ENCODE results near the gene TCP11L2.

The TCP11L2 gene

GRCh38 chr12:106288101-106288493, 14.4 kb upstream of the TCP11L2 start:
- Histone ChIP-seq H3K4me3 (no peak overlapping the region), H3K9me3 (ENCODE audit: low read depth, low read length) (no peaks in the 10 kb centered on the region), H3K27ac (peak overlapping the region; percentile 49; the same call in 1 of the 2 replicates), H3K36me3 (ENCODE audit: insufficient read depth, low read length) (no peaks in the 10 kb centered on the region), H3K9ac (ENCODE audit: insufficient read length) (no peak overlapping the region)
- TF ChIP-seq POLR2AphosphoS5 (IDR thresholded peaks at IDR 0.05; ENCODE audit: borderline replicate concordance, low read depth, low read length) = no peak
- no peak for TF ChIP-seq FOXP2 (optimal IDR thresholded peaks at IDR 0.05; ENCODE audit: control extremely low read depth, extremely low read length, insufficient read depth)
- TF ChIP-seq EZH2 (IDR thresholded peaks at IDR 0.05) = no peak
- DNase-seq (ENCODE audit: low read depth, low spot score) = no peak

GRCh38 chr12:106288494-106289195, 13.9 kb upstream of the TCP11L2 start:
- TF ChIP-seq FOXP2 (optimal IDR thresholded peaks at IDR 0.05; ENCODE audit: control extremely low read depth, extremely low read length, insufficient read depth) (no peak), POLR2AphosphoS5 (IDR thresholded peaks at IDR 0.05; ENCODE audit: borderline replicate concordance, low read depth, low read length) (no peak), EZH2 (IDR thresholded peaks at IDR 0.05) (no peak)
- Histone ChIP-seq H3K4me3 (no peak overlapping the region), H3K9me3 (ENCODE audit: low read depth, low read length) (no peaks in the 10 kb centered on the region), H3K27ac (peak overlapping the region; percentile 49; the same call in 1 of the 2 replicates), H3K9ac (ENCODE audit: insufficient read length) (no peak overlapping the region), H3K36me3 (ENCODE audit: insufficient read depth, low read length) (no peaks in the 10 kb centered on the region)
- DNase-seq (ENCODE audit: low read depth, low spot score) = no peak

DNA sequence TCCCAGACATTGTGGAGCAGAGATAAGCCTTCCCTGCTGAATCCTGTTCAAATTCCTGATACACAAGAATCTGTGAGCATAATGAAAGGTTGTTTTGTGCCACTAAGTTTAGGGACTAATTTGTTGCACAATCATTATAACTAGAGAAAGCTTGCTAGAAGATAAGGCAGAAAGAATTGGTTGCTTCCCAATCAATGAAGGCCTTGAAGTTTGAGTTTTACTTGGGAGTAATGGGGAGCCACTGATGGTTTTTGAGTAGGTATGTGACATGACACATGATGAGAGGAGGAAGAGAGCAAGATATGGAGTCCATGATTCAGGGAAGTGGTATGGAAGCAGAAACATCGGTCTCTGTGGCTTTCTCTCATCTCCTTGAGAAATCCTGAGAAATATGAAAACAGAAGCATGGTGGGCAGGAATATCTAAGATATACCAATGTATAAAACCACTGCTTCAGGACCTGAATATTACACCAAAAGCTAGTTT, 13.3 kb upstream of the TCP11L2 start:
- no peak overlapping the region for H3K9ac ChIP-seq (ENCODE audit: insufficient read length)
- TF ChIP-seq EZH2 (IDR thresholded peaks at IDR 0.05) (no peak), POLR2AphosphoS5 (IDR thresholded peaks at IDR 0.05; ENCODE audit: borderline replicate concordance, low read depth, low read length) (no peak), FOXP2 (optimal IDR thresholded peaks at IDR 0.05; ENCODE audit: control extremely low read depth, extremely low read length, insufficient read depth) (no peak)
- no peak for DNase-seq (ENCODE audit: low read depth, low spot score)
- no peaks in the 10 kb centered on the region for H3K36me3 ChIP-seq (ENCODE audit: insufficient read depth, low read length)
- H3K4me3 ChIP-seq = no peak overlapping the region
- no peak overlapping the region; the same call in 1 of the 2 replicates for H3K27ac ChIP-seq
- H3K9me3 ChIP-seq (ENCODE audit: low read depth, low read length) = no peaks in the 10 kb centered on the region

GRCh38 chr12:106290666-106291065, 11.9 kb upstream of the TCP11L2 start:
- Histone ChIP-seq H3K4me3 (no peak overlapping the region), H3K9me3 (ENCODE audit: low read depth, low read length) (no peaks in the 10 kb centered on the region), H3K9ac (ENCODE audit: insufficient read length) (no peak overlapping the region), H3K36me3 (ENCODE audit: insufficient read depth, low read length) (no peaks in the 10 kb centered on the region), H3K27ac (no peak overlapping the region)
- no peak for TF ChIP-seq EZH2 (IDR thresholded peaks at IDR 0.05)
- TF ChIP-seq FOXP2 (optimal IDR thresholded peaks at IDR 0.05; ENCODE audit: control extremely low read depth, extremely low read length, insufficient read depth) = no peak
- no peak for TF ChIP-seq POLR2AphosphoS5 (IDR thresholded peaks at IDR 0.05; ENCODE audit: borderline replicate concordance, low read depth, low read length)
- DNase-seq (ENCODE audit: low read depth, low spot score) = no peak

GRCh38 chr12:106291342-106291741, 11.2 kb upstream of the TCP11L2 start:
- Histone ChIP-seq H3K36me3 (ENCODE audit: insufficient read depth, low read length) (no peaks in the 10 kb centered on the region), H3K27ac (no peak overlapping the region), H3K9me3 (ENCODE audit: low read depth, low read length) (no peaks in the 10 kb centered on the region), H3K4me3 (no peak overlapping the region), H3K9ac (ENCODE audit: insufficient read length) (no peak overlapping the region)
- DNase-seq (ENCODE audit: low read depth, low spot score) = no peak
- TF ChIP-seq EZH2 (IDR thresholded peaks at IDR 0.05) (no peak), FOXP2 (optimal IDR thresholded peaks at IDR 0.05; ENCODE audit: control extremely low read depth, extremely low read length, insufficient read depth) (no peak), POLR2AphosphoS5 (IDR thresholded peaks at IDR 0.05; ENCODE audit: borderline replicate concordance, low read depth, low read length) (no peak)

DNA sequence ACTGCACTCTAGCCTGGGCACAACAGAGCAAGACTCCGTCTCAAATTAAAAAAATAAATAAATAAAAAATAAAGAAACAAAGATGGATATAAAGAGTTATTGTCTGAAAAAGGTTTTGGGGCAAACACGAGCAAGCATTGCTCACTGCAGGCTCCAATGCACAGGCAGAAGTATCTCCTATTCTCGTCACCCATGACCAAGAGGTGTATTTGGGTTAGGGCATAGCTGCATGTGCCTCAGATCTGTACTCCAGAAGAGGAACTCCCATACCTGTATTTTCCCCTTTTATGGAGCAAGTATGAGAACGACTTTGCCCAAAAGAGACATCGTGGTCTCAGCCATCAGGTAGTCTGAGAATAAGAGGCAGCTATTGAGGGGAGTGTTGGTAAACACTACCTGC, 10.2 kb upstream of the TCP11L2 start:
- H3K4me3 ChIP-seq = no peak overlapping the region
- no peak overlapping the region for H3K27ac ChIP-seq
- no peaks in the 10 kb centered on the region for H3K36me3 ChIP-seq (ENCODE audit: insufficient read depth, low read length)
- H3K9me3 ChIP-seq (ENCODE audit: low read depth, low read length) = no peaks in the 10 kb centered on the region
- no peak overlapping the region for H3K9ac ChIP-seq (ENCODE audit: insufficient read length)
- no peak for DNase-seq (ENCODE audit: low read depth, low spot score)
- TF ChIP-seq EZH2 (IDR thresholded peaks at IDR 0.05) (no peak), POLR2AphosphoS5 (IDR thresholded peaks at IDR 0.05; ENCODE audit: borderline replicate concordance, low read depth, low read length) (no peak), FOXP2 (optimal IDR thresholded peaks at IDR 0.05; ENCODE audit: control extremely low read depth, extremely low read length, insufficient read depth) (no peak)

- no peak overlapping the region for H3K4me3 ChIP-seq
- no peak overlapping the region for H3K27ac ChIP-seq
- H3K9me3 ChIP-seq (ENCODE audit: low read depth, low read length) = no peaks in the 10 kb centered on the region
- no peak overlapping the region for H3K9ac ChIP-seq (ENCODE audit: insufficient read length)
- no peak for DNase-seq (ENCODE audit: low read depth, low spot score)
- no peak for TF ChIP-seq POLR2AphosphoS5 (IDR thresholded peaks at IDR 0.05; ENCODE audit: borderline replicate concordance, low read depth, low read length)
- no peak for TF ChIP-seq FOXP2 (optimal IDR thresholded peaks at IDR 0.05; ENCODE audit: control extremely low read depth, extremely low read length, insufficient read depth)
- TF ChIP-seq EZH2 (IDR thresholded peaks at IDR 0.05) = no peak
- H3K36me3 ChIP-seq (ENCODE audit: insufficient read depth, low read length) = no peaks in the 10 kb centered on the region
These were observed 6.2 kb upstream of the TCP11L2 start for GRCh38 chr12:106296179-106296877.

GRCh38 chr12:106297075-106297474, 5.5 kb upstream of the TCP11L2 start:
- TF ChIP-seq FOXP2 (optimal IDR thresholded peaks at IDR 0.05; ENCODE audit: control extremely low read depth, extremely low read length, insufficient read depth) = no peak
- TF ChIP-seq POLR2AphosphoS5 (IDR thresholded peaks at IDR 0.05; ENCODE audit: borderline replicate concordance, low read depth, low read length) = no peak
- no peak for TF ChIP-seq EZH2 (IDR thresholded peaks at IDR 0.05)
- DNase-seq (ENCODE audit: low read depth, low spot score) = no peak
- Histone ChIP-seq H3K9ac (ENCODE audit: insufficient read length) (no peak overlapping the region), H3K9me3 (ENCODE audit: low read depth, low read length) (no peaks in the 10 kb centered on the region), H3K36me3 (ENCODE audit: insufficient read depth, low read length) (no peaks in the 10 kb centered on the region), H3K27ac (no peak overlapping the region), H3K4me3 (no peak overlapping the region)
